Adrenal gland (tissue), 12 donors: ENCODE results near the gene POLL. TPM values are rescaled to one million over a fixed set of nuclear protein-coding genes. Genes with fewer than 3 reads are reported as not detected.
A peak's percentile ranks its signal among the peaks of the same experiment; 100 is the strongest.

Experiments
- DNase-seq, 7 donors: peaks; one replicate each; pipeline ENCODE4 v3.0.0-alpha.2; 2019 to 2020
- H3K27ac ChIP-seq, 5 donors: fragments of 200-600 bp; sonication (generic) in 4 of 5; 1 replicate in 3 of 5; 2 replicates in 2 of 5; pipeline versions ENCODE4 v1.5.1 to v1.8.0; 2016 to 2020; ENCODE audit warnings: mild to moderate bottlenecking in 1 of 5
- H3K27me3 ChIP-seq: fragments of 200-600 bp; 2 replicates; pipeline ENCODE4 v1.8.0; 2021
- H3K36me3 ChIP-seq, 2 donors: fragments of 200-600 bp; replicated peaks in 1 of 2; 1 replicate in 1 of 2; 2 replicates in 1 of 2; pipeline versions ENCODE4 v1.5.1 to v1.8.0; 2018 to 2022
- H3K4me1 ChIP-seq, 2 donors: fragments of 200-600 bp; replicated peaks in 1 of 2; 1 replicate in 1 of 2; 2 replicates in 1 of 2; pipeline versions ENCODE4 v1.5.1 to v1.8.0; 2018 to 2021
- H3K4me3 ChIP-seq, 4 donors: fragments of 200-600 bp; sonication (generic) in 3 of 4; one replicate each; pipeline ENCODE4 v1.5.1; 2016 to 2018
- H3K9me3 ChIP-seq, 3 donors: fragments of 200-600 bp; sonication (generic) in 1 of 3; replicated peaks in 1 of 3; 1 replicate in 2 of 3; 2 replicates in 1 of 3; pipeline versions ENCODE4 v1.5.1 to v1.8.0; 2016 to 2021
- CTCF ChIP-seq, 6 experiments: fragments of 450-650 bp in 4 of 6; fragments of 200-600 bp in 2 of 6; sonication (generic) in 1 of 6; IDR thresholded peaks; 1 replicate in 5 of 6; 2 replicates in 1 of 6; pipeline versions ENCODE4 v1.5.1 to v1.8.0; 2016 to 2021; ENCODE audit warnings: antibody characterized with exemption in 6 of 6, mild to moderate bottlenecking in 2 of 6, moderate library complexity in 1 of 6
- POLR2A ChIP-seq, 2 donors: fragments of 450-650 bp; IDR thresholded peaks; one replicate each; pipeline ENCODE4 v1.6.1; 2017; ENCODE audit warnings: antibody characterized with exemption in 2 of 2, mild to moderate bottlenecking in 2 of 2, moderate library complexity in 1 of 2
- WGBS, 4 donors: extraction: QIAGEN DNeasy Blood & Tissue Kit in 2 of 4; methylation state at CpG; one replicate each; pipeline versions ENCODE4 v1.1.5 to v1.1.7; 2013 to 2017; 5-methylcytosine and 5-hydroxymethylcytosine counted together
- intact Hi-C, 2 donors: fragments of 100-400 bp; cut with DNase I; formaldehyde crosslinking; loops; one replicate each; pipeline versions ENCODE4 v1.14.1 to v1.15.0; 2022 to 2023
- polyA plus RNA-seq, 3 donors: library from polyadenylated mRNA; stranded (reverse); fragments of 200-250 nt in 2 of 3; fragments of 350-450 nt in 1 of 3; fragmentation: Illumina TruSeq in 1 of 3; extraction: RNeasy Lipid Tissue Mini Kit (QIAGEN cat#74804) in 1 of 3; gene quantifications; one replicate each; pipeline ENCODE4 v1.2.3, GENCODE V29; 2013 to 2014
- total RNA-seq, 9 donors: library from RNA; depleted of rRNA in 4 of 9; stranded (reverse); fragments of >200 nt in 4 of 9; fragments of 120-200 nt in 1 of 9; fragmentation: NEBNext Ultra II Directional in 1 of 9; extraction: Animal tissue kit (Norgen Biotek cat#: 25700) in 1 of 9; gene quantifications; one replicate each; pipeline versions ENCODE4 v1.1.0 to v1.2.4, GENCODE V29; 2013 to 2023
- donor health status: healthy with polysubstance abuse.
- donor health status: Bipolar disorder and iron deficiency.
- donor health status: DM: yes; HTN: yes; CAD: no.
- donor health status: DM: no; HTN: no; CAD: no.
- donor health status: DM: no; HTN: no; CAD: no.
- donor health status: DM: yes; HTN: yes; CAD: no.

The POLL gene
- total and polyA plus RNA-seq, 12 donors: 10.1 to 83.7 (median 31.5) TPM

- Histone ChIP-seq H3K4me1 (peaks cover 17 to 23% of the 10 kb centered on the region in 2 donors), H3K36me3 (no peaks in the 10 kb centered on the region), H3K27me3 (peaks cover 2% of the 10 kb centered on the region), H3K4me3 (peak overlapping the region in 3 of 4 donors; percentile 2 to 55 (median 40)), H3K9me3 (peaks cover 0 to 8% (median 0%) of the 10 kb centered on the region in 3 donors), H3K27ac (no peak overlapping the region)
- TF ChIP-seq POLR2A (IDR thresholded peaks at IDR 0.05) (no peak), CTCF (IDR thresholded peaks at IDR 0.05) (peak in 1 of 6 experiments; percentile 16)
- DNase-seq: peak in 1 of 7 donors; percentile 23
- intact Hi-C loops: loop anchor here (2.0 to 10.0 kb wide), 3 partner anchors 96 to 358 kb away; no protein-coding TSS in a partner anchor
- WGBS, 4 donors: 6 to 12% (median 7%) methylated on average over 11 to 37 of the region's 37 CpGs
Observed at GRCh38 chr10:101570428-101571270, 17.4 kb downstream of the POLL start.

- peaks cover 0 to 8% (median 0%) of the 10 kb centered on the region in 3 donors for H3K9me3 ChIP-seq
- peak; percentile 55 to 82 (median 80) for DNase-seq
- H3K4me1 ChIP-seq: peaks cover 17 to 23% of the 10 kb centered on the region in 2 donors
- 0 to 1% (median 1%) methylated on average over 25 to 56 of the region's 56 CpGs for WGBS, 4 donors
- H3K36me3 ChIP-seq: no peaks in the 10 kb centered on the region
- peak overlapping the region in 2 of 4 donors; percentile 40 to 55 for H3K4me3 ChIP-seq
- no peak for TF ChIP-seq POLR2A (IDR thresholded peaks at IDR 0.05)
- TF ChIP-seq CTCF (IDR thresholded peaks at IDR 0.05): peak; percentile 65 to 91 (median 80)
- peaks cover 4% of the 10 kb centered on the region for H3K27me3 ChIP-seq
- H3K27ac ChIP-seq: no peak overlapping the region
- intact Hi-C loops: loop anchor here (2.0 to 10.0 kb wide), 7 partner anchors 95 to 405 kb away; no protein-coding TSS in a partner anchor
Observed at GRCh38 chr10:101569622-101570427, 18.2 kb downstream of the POLL start.

- no peak for DNase-seq
- H3K27ac ChIP-seq: no peak overlapping the region
- peak overlapping the region in 1 of 4 donors; percentile 55 for H3K4me3 ChIP-seq
- H3K9me3 ChIP-seq: peaks cover 0 to 8% (median 0%) of the 10 kb centered on the region in 3 donors
- peaks cover 17 to 23% of the 10 kb centered on the region in 2 donors for H3K4me1 ChIP-seq
- intact Hi-C loops: loop anchor here (5.0 to 10.0 kb wide), 4 partner anchors 124 to 404 kb away; no protein-coding TSS in a partner anchor
- 6 to 16% (median 8%) methylated on average over 9 to 11 of the region's 11 CpGs for WGBS, 4 donors
- no peaks in the 10 kb centered on the region for H3K36me3 ChIP-seq
- H3K27me3 ChIP-seq: peaks cover 9% of the 10 kb centered on the region
- TF ChIP-seq POLR2A (IDR thresholded peaks at IDR 0.05) (no peak), CTCF (IDR thresholded peaks at IDR 0.05) (no peak)
Observed at GRCh38 chr10:101569323-101569621, 18.8 kb downstream of the POLL start.
